Skeletal muscle tissue (tissue), 4 donors: ENCODE measurements around the gene POLR3GL. TPM values are rescaled to one million over a fixed set of nuclear protein-coding genes. Genes with fewer than 3 reads are reported as not detected.

Experiments
- H3K27ac ChIP-seq: one replicate; pipeline ENCODE4 v1.7.0; 2013; ENCODE audit warnings: mild to moderate bottlenecking, low read depth, low read length, inconsistent platforms
- H3K27me3 ChIP-seq, 3 donors: one replicate each; pipeline ENCODE4 v1.7.0; 2013; ENCODE audit warnings: low read length in 3 of 3; ENCODE audit not compliant: control insufficient read depth in 3 of 3, insufficient read depth in 3 of 3
- H3K36me3 ChIP-seq, 3 donors: one replicate each; pipeline ENCODE4 v1.7.0; 2013; ENCODE audit warnings: low read length in 3 of 3; ENCODE audit not compliant: control insufficient read depth in 3 of 3, insufficient read depth in 3 of 3
- H3K4me1 ChIP-seq, 3 donors: one replicate each; pipeline ENCODE4 v1.7.0; 2013; ENCODE audit warnings: low read length in 3 of 3, mild to moderate bottlenecking in 3 of 3; ENCODE audit not compliant: control insufficient read depth in 3 of 3, insufficient read depth in 3 of 3
- H3K4me3 ChIP-seq, 3 donors: one replicate each; pipeline ENCODE4 v1.7.0; 2013; ENCODE audit warnings: low read length in 3 of 3
- H3K9ac ChIP-seq, 3 donors: one replicate each; pipeline ENCODE4 v1.7.0; 2013; ENCODE audit warnings: low read length in 3 of 3, mild to moderate bottlenecking in 3 of 3, moderate library complexity in 2 of 3, low read depth in 1 of 3
- H3K9me3 ChIP-seq, 3 donors: one replicate each; pipeline ENCODE4 v1.7.0; 2013; ENCODE audit warnings: low read length in 3 of 3; ENCODE audit not compliant: control insufficient read depth in 3 of 3
- total RNA-seq: library from RNA; depleted of rRNA; stranded (reverse); fragments of >200 nt; gene quantifications from one replicate; pipeline ENCODE4 v1.2.3, GENCODE V29; 2014
- donor health status: Osteomylitis.

POLR3GL gene
- total RNA-seq, 1 donor from 2014 or later = 17.7 TPM

DNA sequence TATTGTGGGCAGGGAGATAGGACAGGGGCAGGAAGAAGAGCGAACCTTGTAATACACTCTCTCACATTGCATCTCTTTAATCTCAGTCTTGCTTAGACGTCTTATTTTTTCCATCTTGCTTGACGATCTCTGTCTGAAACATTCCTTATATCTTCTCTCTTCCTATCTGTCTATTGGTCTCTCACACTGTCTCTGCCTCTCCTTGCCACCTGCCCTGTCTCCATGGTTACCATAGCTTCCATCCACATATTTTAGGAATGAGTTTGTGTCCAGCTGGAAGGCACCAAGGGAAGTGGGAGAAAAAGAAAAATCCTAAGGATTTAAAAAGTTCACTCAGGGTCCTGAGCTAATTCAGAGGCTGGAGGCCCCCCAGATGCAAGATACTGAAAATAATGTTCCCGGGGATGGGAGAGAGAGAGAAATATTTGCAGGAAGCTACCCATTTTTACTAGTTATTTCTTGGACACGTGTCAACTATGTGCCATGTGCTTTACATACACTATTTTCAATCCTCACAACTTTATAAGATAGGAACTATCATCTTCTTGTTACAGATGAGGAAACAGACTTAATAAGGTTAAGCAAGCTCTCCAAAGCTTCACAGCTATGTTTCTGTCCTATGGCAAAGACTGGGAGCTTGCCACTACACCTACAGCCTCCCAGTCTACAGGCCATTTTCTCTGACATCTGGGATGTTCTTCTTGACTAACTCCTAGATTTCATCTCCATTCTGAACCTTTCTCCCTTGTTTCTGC is 1.0 kb upstream of the POLR3GL start:
- H3K9me3 ChIP-seq = no peaks in the 10 kb centered on the region
- peak overlapping the region; percentile 85 to 96 (median 94) for H3K9ac ChIP-seq
- peak overlapping the region; percentile 71 for H3K27ac ChIP-seq
- peaks cover 54 to 58% (median 55%) of the 10 kb centered on the region in 3 donors for H3K4me1 ChIP-seq
- no peaks in the 10 kb centered on the region for H3K27me3 ChIP-seq
- H3K36me3 ChIP-seq = no peaks in the 10 kb centered on the region
- H3K4me3 ChIP-seq = peak overlapping the region; percentile 79 to 95 (median 92)

- Histone ChIP-seq H3K9me3 (no peaks in the 10 kb centered on the region), H3K9ac (peak overlapping the region; percentile 85 to 96 (median 94)), H3K4me1 (peaks cover 37 to 41% (median 38%) of the 10 kb centered on the region in 3 donors), H3K4me3 (peak overlapping the region; percentile 79 to 95 (median 92)), H3K27me3 (no peaks in the 10 kb centered on the region), H3K36me3 (no peaks in the 10 kb centered on the region), H3K27ac (peak overlapping the region; percentile 71)
Observed at GRCh38 chr1:145965119-145965744, 742 bp downstream of the POLR3GL start.

- Histone ChIP-seq H3K4me3 (no peak overlapping the region), H3K36me3 (no peaks in the 10 kb centered on the region), H3K4me1 (peaks cover 19 to 25% (median 21%) of the 10 kb centered on the region in 3 donors), H3K27me3 (no peaks in the 10 kb centered on the region), H3K9ac (no peak overlapping the region), H3K27ac (no peak overlapping the region), H3K9me3 (no peaks in the 10 kb centered on the region)
Observed at GRCh38 chr1:145967288-145967687, 2.8 kb downstream of the POLR3GL start.

DNA sequence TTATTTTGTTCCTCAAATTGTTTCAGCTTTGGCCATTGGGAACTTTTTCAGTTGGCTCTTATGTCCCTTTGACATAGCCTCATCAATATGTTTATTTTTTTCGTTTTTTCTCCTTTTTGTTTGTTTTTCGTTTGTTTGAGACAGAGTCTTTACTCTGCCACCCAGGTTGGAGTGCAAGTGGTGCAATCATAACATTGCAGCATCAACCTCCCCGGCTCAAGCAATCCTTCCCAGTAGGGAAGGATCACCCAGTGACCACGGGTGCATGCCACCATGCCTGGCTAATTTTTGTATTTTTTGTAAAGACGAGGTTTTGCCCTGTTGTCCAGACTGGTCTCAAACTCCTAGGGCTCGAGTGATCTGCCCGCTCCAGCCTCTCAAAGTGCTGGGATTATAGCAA is 8.1 kb downstream of the POLR3GL start:
- Histone ChIP-seq H3K4me1 (peaks cover 4 to 5% (median 4%) of the 10 kb centered on the region in 3 donors), H3K27ac (no peak overlapping the region), H3K4me3 (no peak overlapping the region), H3K9ac (no peak overlapping the region), H3K36me3 (peaks cover 0 to 5% (median 2%) of the 10 kb centered on the region in 3 donors), H3K27me3 (no peaks in the 10 kb centered on the region), H3K9me3 (no peaks in the 10 kb centered on the region)

GRCh38 chr1:145974721-145975120 is 10.2 kb downstream of the POLR3GL start:
- Histone ChIP-seq H3K9me3 (no peaks in the 10 kb centered on the region), H3K9ac (no peak overlapping the region), H3K27ac (no peak overlapping the region), H3K36me3 (peaks cover 0 to 5% (median 2%) of the 10 kb centered on the region in 3 donors), H3K27me3 (no peaks in the 10 kb centered on the region), H3K4me1 (peaks cover 24% of the 10 kb centered on the region in 3 donors), H3K4me3 (no peak overlapping the region)

- Histone ChIP-seq H3K27ac (no peak overlapping the region), H3K36me3 (peaks cover 0 to 5% (median 2%) of the 10 kb centered on the region in 3 donors), H3K9ac (peak overlapping the region in 1 of 3 donors; percentile 43), H3K4me1 (peaks cover 29% of the 10 kb centered on the region in 3 donors), H3K9me3 (no peaks in the 10 kb centered on the region), H3K27me3 (no peaks in the 10 kb centered on the region), H3K4me3 (no peak overlapping the region)
Observed at GRCh38 chr1:145975216-145975615, 10.7 kb downstream of the POLR3GL start.

- no peak overlapping the region for H3K9ac ChIP-seq
- H3K27me3 ChIP-seq = no peaks in the 10 kb centered on the region
- no peaks in the 10 kb centered on the region for H3K9me3 ChIP-seq
- peaks cover 0 to 5% (median 2%) of the 10 kb centered on the region in 3 donors for H3K36me3 ChIP-seq
- no peak overlapping the region for H3K27ac ChIP-seq
- H3K4me1 ChIP-seq = peaks cover 47% of the 10 kb centered on the region in 3 donors
- no peak overlapping the region for H3K4me3 ChIP-seq
Observed at GRCh38 chr1:145977016-145977415, 12.5 kb downstream of the POLR3GL start.

DNA sequence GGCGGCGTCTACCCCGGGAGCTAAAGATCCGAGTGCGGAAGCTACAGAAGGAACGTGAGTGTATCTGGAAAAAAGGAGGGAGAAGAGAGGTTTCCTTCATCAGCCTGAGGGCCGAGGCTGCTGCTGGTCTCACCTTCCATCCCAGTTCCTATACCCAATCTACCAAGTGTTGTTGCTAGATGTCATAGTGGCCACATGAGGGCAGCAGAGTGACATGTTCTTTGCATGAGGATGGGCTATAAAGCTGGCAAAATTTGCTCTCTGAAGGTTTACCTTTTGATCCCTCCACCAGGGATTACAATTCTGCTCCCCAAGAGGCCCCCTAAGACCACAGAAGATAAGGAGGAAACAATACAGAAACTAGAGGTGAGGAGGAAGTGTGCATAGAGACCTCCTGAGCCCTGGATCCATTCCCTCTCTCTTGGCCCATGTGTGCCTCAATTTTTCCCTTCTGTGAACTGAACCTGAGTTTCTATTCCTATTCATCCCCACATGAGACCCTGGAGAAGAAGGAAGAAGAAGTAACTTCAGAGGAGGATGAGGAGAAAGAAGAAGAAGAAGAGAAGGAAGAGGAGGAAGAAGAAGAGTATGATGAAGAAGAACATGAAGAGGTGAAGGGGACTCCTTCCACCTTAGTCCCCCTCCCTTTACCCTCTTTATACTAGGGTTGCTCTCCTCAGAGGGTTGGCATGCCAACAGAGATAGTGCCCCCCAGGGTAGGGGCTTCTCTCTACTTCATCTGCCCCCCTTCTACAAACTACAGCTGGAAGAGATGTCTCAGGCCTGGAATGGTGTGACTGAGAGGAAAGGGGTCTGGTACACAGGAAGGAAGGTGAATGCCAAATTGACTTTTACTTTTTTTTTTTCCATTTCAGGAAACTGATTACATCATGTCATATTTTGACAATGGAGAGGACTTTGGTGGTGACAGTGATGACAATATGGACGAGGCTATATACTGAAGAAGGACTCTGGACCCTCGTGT is 13.3 kb downstream of the POLR3GL start:
- peak overlapping the region; percentile 94 for H3K27ac ChIP-seq
- peak overlapping the region in 1 of 3 donors; percentile 68 for H3K4me3 ChIP-seq
- no peaks in the 10 kb centered on the region for H3K27me3 ChIP-seq
- H3K9me3 ChIP-seq = no peaks in the 10 kb centered on the region
- peak overlapping the region; percentile 64 to 80 (median 74) for H3K9ac ChIP-seq
- H3K4me1 ChIP-seq = peaks cover 54% of the 10 kb centered on the region in 3 donors
- H3K36me3 ChIP-seq = peaks cover 0 to 5% (median 2%) of the 10 kb centered on the region in 3 donors

- peaks cover 0 to 5% (median 2%) of the 10 kb centered on the region in 3 donors for H3K36me3 ChIP-seq
- peak overlapping the region; percentile 37 to 68 (median 42) for H3K4me3 ChIP-seq
- H3K9ac ChIP-seq = peak overlapping the region; percentile 70 to 80 (median 74)
- H3K27me3 ChIP-seq = no peaks in the 10 kb centered on the region
- H3K9me3 ChIP-seq = no peaks in the 10 kb centered on the region
- peak overlapping the region; percentile 94 for H3K27ac ChIP-seq
- H3K4me1 ChIP-seq = peaks cover 58 to 61% (median 61%) of the 10 kb centered on the region in 3 donors
Observed at GRCh38 chr1:145978471-145978853, 14.0 kb downstream of the POLR3GL start.
